ENCODE data around the gene HIPK4. TPM values are rescaled to one million over a fixed set of nuclear protein-coding genes. Genes with fewer than 3 reads are reported as not detected.
"Not testable (repeated sequence)": the region's sequence is repeated elsewhere in the genome, so short reads cannot be mapped to it uniquely, and the experiment has no call there.

Gene HIPK4, protein sequence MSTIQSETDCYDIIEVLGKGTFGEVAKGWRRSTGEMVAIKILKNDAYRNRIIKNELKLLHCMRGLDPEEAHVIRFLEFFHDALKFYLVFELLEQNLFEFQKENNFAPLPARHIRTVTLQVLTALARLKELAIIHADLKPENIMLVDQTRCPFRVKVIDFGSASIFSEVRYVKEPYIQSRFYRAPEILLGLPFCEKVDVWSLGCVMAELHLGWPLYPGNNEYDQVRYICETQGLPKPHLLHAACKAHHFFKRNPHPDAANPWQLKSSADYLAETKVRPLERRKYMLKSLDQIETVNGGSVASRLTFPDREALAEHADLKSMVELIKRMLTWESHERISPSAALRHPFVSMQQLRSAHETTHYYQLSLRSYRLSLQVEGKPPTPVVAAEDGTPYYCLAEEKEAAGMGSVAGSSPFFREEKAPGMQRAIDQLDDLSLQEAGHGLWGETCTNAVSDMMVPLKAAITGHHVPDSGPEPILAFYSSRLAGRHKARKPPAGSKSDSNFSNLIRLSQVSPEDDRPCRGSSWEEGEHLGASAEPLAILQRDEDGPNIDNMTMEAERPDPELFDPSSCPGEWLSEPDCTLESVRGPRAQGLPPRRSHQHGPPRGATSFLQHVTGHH
- under 1 TPM; 0.13 to 0.88 (median 0.51) TPM for total RNA-seq

DNA sequence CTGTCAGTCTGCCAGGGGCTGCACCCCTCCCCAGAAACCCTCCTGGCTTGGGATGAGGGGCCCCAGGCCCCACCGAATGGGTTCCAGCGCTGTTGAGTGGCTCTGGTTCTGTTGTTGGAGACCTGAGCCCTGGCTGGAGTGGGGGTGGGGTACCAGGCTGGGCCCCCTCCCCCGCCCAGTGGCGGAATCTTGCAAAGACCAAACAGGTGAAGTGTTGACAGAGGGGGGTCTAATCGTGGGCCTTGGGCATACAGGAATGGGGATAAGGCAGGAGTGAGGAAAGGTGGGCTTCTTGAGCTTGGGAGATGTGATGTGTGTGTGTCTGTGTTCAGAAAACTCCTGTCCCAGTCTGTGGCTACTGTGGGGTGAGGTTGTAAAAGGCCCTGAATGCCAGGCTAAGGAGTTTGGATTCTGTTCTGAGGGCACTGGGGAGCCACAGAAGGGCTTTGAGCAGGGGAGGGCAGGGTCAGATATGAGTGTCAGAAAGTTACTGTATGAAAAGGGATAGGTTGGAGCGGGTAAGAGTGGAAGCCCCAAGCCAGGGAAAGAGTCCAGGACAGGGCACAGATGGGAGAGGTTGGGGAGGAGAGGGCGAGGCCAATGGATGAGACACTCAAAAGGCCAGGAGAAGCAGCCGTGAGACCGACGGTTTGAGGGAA, at the start of gene HIPK4:
HIPK4 (minus strand) TSS at position 98 of the 659 bp plus-strand sequence. CDS start 279 bp downstream, outside the sequence.
- no peak within 1 kb of the TSS for H3K4me3 ChIP-seq (ENCODE audit: low read depth, poor library complexity, severe bottlenecking)
- DNase-seq (ENCODE audit: low spot score in 2 of 2): no peak
- no peak for TF ChIP-seq POLR2A (IDR thresholded peaks at IDR 0.05)
- TF ChIP-seq, protein P1, sequence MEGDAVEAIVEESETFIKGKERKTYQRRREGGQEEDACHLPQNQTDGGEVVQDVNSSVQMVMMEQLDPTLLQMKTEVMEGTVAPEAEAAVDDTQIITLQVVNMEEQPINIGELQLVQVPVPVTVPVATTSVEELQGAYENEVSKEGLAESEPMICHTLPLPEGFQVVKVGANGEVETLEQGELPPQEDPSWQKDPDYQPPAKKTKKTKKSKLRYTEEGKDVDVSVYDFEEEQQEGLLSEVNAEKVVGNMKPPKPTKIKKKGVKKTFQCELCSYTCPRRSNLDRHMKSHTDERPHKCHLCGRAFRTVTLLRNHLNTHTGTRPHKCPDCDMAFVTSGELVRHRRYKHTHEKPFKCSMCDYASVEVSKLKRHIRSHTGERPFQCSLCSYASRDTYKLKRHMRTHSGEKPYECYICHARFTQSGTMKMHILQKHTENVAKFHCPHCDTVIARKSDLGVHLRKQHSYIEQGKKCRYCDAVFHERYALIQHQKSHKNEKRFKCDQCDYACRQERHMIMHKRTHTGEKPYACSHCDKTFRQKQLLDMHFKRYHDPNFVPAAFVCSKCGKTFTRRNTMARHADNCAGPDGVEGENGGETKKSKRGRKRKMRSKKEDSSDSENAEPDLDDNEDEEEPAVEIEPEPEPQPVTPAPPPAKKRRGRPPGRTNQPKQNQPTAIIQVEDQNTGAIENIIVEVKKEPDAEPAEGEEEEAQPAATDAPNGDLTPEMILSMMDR (IDR thresholded peaks at IDR 0.05): no peak
- intact Hi-C loops (cut with DNase I; ENCODE audit: low total_unique reads): no loop called here
- 88% methylated on average over 10 of the region's 10 CpGs for WGBS, 2 donors

DNA sequence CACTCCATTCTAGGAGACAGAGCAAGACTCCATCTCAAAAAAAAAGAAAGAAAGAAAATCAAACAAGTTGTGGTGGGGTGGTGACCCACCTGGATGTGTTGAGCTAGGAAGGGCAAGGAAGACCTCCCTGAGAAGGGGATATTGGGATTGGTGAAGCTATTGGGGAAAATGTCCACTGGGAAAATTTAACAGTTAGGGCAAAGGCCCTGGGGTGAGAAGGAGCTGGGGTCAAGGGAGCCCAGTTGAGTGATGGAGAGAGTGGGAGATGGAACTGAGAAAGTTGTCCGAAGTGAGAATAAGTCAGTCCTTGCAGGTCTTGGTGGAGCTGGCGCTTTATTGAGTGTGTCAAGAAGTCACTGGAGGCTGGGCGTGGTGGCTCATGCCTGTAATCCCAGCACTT, 48.3 kb upstream of the HIPK4 start:
- TF ChIP-seq, protein P1 (IDR thresholded peaks at IDR 0.05): no peak
- TF ChIP-seq POLR2A (IDR thresholded peaks at IDR 0.05): no peak
- H3K4me3 ChIP-seq (ENCODE audit: low read depth, poor library complexity, severe bottlenecking): no peak overlapping the region
- WGBS, 2 donors: 85 to 93% methylated on average over 3 of the region's 3 CpGs
- DNase-seq (ENCODE audit: low spot score in 2 of 2): no peak
- intact Hi-C loops (cut with DNase I; ENCODE audit: low total_unique reads): no loop called here

DNA sequence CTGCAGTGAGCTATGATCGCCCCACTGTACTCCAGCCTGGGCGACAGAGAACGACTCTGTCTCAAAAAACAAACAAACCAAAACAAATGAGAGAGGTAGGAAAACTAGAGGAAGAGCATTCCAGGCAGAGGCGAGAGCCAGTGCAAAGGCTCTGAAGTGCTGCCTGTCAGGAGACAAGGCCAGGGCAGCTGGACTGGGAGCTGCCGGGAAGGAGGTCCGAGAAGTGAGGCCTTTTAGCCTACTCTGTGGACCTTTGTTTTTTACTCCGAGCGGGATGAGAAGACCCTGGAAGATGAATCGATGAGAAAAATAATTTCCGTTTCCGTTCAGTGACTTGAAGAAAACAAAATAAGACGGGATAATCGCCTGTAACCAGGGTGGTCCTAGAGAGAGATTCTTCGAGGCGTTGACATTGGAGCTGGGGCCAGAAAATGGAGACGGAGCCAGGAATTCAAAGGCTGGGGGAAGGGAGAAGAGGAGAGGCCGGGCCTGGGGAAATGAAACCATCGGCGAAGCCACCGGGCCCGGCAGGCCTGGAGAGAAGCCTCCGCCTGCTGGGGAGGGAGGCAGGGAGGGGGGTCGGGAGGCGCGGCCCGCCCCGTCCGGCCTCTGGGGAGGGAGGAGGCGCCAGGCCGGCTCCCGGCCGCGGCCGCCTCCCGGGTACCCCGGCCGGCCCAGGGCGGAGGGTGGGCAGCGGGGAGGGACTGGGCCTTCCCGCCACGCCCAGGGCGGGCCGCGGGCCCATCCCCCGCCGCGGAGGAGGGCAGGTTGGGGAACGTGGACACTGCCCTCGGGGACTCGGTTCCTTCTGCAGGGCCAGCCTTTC, 43.6 kb upstream of the HIPK4 start:
- peak; percentile 83 to 97 for DNase-seq (ENCODE audit: low spot score in 2 of 2)
- no peak for TF ChIP-seq POLR2A (IDR thresholded peaks at IDR 0.05)
- TF ChIP-seq, protein P1 (IDR thresholded peaks at IDR 0.05): no peak
- WGBS, 2 donors: 1 to 3% methylated on average over 22 to 48 of the region's 50 CpGs
- intact Hi-C loops (cut with DNase I; ENCODE audit: low total_unique reads): no loop called here
- peak overlapping the region; percentile 4 for H3K4me3 ChIP-seq (ENCODE audit: low read depth, poor library complexity, severe bottlenecking)

DNA sequence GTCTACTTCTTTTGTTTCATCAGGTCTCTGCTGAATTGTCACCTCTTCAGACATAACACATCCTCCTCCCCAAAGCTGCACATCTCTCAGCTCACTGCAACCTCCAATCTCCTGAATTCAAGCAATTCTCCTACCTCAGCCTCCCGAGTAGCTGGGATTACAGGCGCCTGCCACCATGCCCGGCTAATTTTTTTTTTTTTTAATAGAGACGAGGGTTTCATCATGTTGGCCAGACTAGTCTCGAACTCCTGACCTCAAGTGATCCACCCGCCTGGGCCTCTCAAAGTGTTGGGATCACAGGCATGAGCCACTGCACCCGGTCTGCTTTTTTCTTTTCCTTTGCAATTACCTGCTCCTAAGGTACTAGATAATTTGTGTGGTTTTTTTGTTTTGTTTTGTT, 42.8 kb upstream of the HIPK4 start:
- DNase-seq (ENCODE audit: low spot score in 2 of 2); intact Hi-C loops (cut with DNase I; ENCODE audit: low total_unique reads); H3K4me3 ChIP-seq (ENCODE audit: low read depth, poor library complexity, severe bottlenecking): not testable (repeated sequence)
- 26 to 27% methylated on average over 7 of the region's 7 CpGs for WGBS, 2 donors

DNA sequence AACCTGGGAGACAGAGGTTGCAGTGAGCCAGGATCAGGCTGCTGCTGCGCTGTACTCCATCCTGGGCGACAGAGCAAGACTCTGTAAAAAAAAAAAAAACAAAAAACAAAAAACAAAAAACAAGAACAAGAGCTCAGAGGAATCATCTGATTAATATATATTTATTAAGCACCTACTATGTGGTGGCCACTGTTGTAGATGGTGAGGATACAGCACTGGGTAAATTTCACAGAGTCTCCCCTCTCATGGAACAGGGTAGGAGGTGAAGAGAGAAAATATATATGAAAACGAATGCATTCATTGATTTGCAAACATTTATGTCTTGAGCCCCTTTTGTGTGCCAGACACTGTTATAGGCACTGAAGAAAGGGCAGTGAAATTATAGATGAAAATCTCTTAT, 41.7 kb upstream of the HIPK4 start:
- intact Hi-C loops (cut with DNase I; ENCODE audit: low total_unique reads): no loop called here
- WGBS, 2 donors: 88 to 92% methylated on average over 3 of the region's 3 CpGs
- H3K4me3 ChIP-seq (ENCODE audit: low read depth, poor library complexity, severe bottlenecking): no peak overlapping the region
- no peak for DNase-seq (ENCODE audit: low spot score in 2 of 2)
- TF ChIP-seq POLR2A (IDR thresholded peaks at IDR 0.05): no peak
- TF ChIP-seq, protein P1 (IDR thresholded peaks at IDR 0.05): no peak

DNA sequence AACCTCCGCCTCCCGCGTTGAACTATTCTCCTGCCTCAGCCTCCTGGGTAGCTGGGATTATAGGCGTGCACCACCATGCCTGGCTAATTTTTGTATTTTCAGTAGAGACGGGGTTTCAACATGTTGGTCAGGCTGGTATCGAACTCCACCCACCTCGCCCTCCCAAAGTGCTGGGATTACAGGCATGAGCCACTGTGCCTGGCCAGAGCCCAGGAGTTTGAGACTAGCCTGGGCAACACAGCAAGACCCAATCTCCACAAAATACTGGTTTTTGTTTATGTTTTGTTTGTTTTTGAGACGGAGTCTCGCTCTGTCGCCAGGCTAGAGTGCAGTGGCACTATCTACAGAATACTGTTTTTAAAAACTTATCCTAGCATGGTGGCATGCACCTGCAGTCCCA, 40.3 kb upstream of the HIPK4 start:
- DNase-seq (ENCODE audit: low spot score in 2 of 2); intact Hi-C loops (cut with DNase I; ENCODE audit: low total_unique reads); H3K4me3 ChIP-seq (ENCODE audit: low read depth, poor library complexity, severe bottlenecking): not testable (repeated sequence)
- WGBS, 2 donors: 87 to 90% methylated on average over 8 to 10 of the region's 10 CpGs

- 93 to 95% methylated on average over 7 of the region's 7 CpGs for WGBS, 2 donors
- H3K4me3 ChIP-seq (ENCODE audit: low read depth, poor library complexity, severe bottlenecking); intact Hi-C loops (cut with DNase I; ENCODE audit: low total_unique reads); DNase-seq (ENCODE audit: low spot score in 2 of 2): not testable (repeated sequence)
These were observed 38.2 kb upstream of the HIPK4 start for GRCh38 chr19:40428197-40428596.
